HG02798 (cell line): Measurements from ENCODE around the gene GRK3.

ENCODE experiments used
- ATAC-seq: cut with Tn5 transposase; IDR thresholded peaks from one replicate; pipeline ENCODE4 v1.9.1; 2021; ENCODE audit warnings: mild to moderate bottlenecking; ENCODE audit not compliant: unreplicated experiment, poor library complexity

Gene GRK3

GRCh38 chr22:25714739-25715138 lies 150.3 kb downstream of the GRK3 start:
- no peak for ATAC-seq

DNA sequence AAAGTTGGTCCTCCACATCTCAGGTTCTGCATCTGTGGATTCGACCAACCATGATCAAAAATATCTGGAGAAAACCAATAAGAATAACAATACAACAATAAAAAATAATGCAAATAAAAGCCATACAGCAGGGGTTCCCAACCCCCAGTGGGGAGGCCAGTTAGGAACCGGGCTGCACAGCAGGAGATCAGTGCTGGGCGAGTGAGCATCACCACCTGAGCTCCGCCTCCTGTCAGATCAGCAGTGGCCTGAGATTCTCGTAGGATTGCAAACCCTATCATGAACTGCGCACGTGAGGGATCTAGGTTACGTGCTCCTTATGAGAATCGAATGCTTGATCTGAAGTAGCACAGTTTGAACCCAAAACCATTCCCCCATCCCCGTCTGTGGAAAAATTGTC lies 152.2 kb downstream of the GRK3 start:
- no peak for ATAC-seq

GRCh38 chr22:25718135-25718840 lies 153.8 kb downstream of the GRK3 start:
- no peak for ATAC-seq

DNA sequence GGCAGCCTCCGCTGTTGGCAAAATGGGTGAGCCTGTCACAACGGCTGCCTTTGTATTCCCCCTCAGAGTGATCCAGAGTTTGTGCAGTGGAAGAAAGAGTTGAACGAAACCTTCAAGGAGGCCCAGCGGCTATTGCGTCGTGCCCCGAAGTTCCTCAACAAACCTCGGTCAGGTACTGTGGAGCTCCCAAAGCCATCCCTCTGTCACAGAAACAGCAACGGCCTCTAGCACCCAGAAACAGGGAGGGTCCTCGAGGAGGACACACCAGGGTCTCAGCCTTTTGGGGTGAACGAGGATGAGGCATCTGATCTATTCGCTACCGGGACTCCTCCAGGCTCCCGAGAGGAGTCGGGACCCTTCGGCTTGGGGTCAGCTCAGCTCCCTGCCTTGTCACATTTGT lies 157.7 kb downstream of the GRK3 start:
- ATAC-seq, result no peak

DNA sequence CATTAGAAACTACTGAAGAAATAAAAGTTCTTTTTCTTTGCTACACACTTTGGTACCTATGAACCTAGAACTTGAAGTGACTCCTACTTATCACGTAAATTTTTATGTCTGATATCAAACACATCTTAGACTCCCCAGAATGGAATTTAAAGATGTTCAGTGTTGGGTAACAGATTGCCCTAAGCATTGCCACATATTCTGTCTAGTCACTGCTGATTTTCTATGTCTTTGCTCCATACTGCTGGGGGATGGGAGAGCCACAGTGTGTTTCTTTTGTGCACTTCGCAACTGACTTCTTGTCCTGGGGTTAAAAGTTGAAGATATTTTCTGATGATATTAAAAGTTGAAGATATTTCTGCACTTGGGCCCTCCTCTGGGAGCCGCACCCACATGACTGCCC lies 158.2 kb downstream of the GRK3 start:
- no peak for ATAC-seq

- ATAC-seq, result no peak
These were observed 161.8 kb downstream of the GRK3 start for GRCh38 chr22:25726241-25726640.

DNA sequence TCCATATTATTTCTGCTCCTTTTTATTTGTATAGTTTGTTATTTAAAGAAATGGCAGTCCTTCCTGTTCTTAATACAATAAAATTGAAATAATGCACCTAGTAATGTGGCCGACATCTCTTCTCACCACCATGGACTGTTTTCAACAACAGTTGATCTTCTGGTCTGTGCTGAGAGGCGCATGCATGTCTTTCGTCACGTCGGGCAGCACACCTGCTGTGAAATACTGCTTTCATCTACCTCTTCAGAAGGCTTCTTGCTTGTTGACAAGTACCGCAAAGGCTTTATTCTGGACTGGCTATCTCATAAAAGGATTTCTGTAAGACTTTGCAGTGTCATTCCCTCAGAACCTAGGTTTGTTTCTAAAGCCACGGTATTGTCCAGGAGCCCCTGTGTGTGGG lies 163.6 kb downstream of the GRK3 start:
- ATAC-seq, result no peak

- ATAC-seq, result no peak
These were observed 164.8 kb downstream of the GRK3 start for GRCh38 chr22:25729016-25729995.

DNA sequence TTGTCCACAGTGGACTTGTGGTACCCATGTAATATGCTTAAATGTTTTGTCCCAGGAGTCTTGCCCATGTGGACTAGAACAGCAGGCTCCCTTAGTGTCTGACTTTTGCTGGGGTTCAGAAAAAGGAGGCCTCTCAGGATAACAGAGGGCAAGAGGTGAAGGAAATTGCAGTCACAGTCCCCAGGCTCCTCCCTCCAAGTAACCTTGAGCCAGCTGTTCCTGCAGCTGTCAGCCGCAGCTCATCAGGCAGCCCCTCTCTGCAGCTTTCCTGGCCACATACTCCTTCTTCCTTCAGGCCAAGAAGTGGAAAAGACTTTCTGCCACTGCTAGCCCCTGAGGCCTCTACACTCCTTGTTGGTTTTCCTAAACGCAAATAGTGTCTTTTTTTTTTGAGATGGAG lies 171.2 kb downstream of the GRK3 start:
- no peak for ATAC-seq

DNA sequence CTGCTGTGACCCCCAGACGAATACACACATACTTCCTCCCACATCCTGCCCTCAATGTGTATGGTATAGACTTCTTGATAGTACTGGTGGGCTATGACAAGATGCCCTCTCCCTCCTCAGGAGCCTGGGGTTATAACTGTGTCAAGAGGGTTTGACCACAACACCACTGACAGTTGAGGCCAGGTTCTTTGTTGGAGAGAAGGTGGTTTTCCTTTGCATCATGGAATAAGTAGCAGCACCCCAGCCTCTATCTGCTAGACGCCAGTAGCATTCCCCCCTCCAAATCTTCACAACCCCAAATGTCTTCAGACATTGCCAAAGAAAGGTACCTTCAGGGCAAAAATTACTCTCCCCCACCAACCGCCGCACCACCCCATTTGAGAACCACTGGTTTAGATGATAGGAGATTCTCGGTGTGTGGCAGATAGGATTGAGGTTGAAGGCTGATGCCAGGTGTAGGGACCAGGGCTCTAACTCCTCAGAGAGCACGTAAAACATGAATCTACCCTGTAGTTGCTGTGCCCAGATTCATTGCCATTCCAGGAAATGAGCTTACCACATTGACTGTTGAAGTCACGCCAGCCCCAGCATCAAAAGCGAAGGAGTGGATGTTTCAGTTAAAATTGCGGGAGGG lies 172.0 kb downstream of the GRK3 start:
- ATAC-seq, result no peak

DNA sequence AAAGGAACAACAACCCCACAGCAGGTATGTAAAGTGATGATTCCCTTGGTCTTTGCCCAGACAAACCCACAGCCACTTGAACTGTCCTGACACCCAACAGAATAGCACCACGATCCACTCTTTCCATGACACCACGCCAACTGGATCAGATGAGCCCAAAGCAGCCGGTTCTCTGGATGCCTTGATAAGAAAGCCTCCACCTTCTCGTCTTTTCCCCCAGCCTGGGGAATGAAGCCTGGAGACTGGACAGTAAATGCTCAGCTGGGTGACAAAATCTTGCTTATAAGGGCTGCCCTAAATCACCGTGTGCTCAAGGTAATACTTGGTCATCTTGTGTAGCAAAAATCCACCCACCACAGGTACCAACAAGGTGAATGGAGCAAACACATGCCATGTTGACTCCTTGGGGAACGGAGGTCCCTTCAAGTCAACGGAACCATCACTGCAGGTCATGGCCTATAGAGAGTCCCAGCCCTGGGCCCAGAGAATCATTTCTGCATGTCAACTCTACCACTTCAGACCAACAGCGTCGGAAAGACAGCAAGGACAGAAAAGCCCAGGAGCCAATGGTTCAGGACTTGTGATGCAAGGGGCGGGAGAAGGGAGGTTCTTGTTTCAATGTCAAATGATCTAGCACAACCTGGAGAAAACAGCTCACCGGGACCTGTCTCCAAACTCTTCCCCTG lies 175.3 kb downstream of the GRK3 start:
- no peak for ATAC-seq

- no peak for ATAC-seq
These were observed 177.5 kb downstream of the GRK3 start, which contains the start of gene MYO18B for GRCh38 chr22:25741692-25742626. TSS of gene MYO18B (plus strand) at chr22:25742188. CDS start at chr22:25761093, 18,905 bp downstream.

- ATAC-seq, result no peak
These were observed 178.6 kb downstream of the GRK3 start for GRCh38 chr22:25742918-25743708.

DNA sequence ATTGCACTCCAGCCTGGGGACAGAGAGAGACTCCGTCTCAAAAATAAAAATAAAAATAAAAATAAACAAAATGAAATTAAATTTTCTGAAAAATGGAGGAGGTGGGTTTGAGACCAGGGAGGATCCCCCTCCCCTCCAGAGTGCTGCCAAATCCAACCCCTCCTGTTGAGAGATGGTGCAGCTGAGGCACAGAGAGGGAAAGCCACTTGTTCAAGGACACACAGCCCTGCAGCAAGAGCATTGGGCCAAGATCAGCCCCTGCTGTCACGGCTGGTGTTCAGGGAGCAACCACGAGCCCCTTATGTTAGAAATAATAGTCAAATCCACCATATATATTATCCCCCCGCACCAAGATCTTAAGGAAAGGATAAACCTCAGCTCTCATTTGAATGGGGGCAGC lies 180.2 kb downstream of the GRK3 start:
- no peak for ATAC-seq

DNA sequence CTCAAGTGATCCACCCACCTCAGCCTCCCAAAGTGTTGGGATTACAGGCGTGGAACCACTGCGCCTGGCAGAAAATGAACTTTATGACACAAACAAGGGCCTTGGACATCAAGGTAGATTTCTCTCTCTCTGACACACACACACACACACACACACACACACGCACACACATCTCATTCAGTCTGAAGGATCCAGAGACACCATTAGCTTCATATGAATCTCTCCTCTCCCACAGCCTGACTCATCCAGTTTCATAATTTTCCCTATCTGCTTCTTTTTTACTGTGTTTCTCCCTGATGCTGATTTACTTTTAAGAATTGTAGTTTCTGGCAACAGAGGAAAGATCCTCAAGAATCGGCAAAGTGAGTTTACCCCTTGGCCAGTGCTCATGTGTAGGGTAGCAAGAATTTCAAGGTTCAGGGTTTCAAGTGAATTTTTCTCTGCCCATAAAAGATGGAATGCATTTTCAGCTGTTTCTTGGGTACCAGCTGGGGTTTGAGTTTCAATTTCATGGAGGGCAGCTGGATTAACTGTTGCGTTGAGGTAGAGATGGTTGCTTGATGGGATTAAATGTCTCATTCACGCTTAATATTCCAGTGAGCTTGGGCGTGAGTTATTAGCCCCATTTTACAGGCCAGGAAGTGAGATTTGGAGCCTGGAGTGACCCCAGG lies 181.0 kb downstream of the GRK3 start:
- no peak for ATAC-seq

GRCh38 chr22:25746012-25746373 lies 181.5 kb downstream of the GRK3 start:
- no peak for ATAC-seq

- ATAC-seq, result no peak
These were observed 182.9 kb downstream of the GRK3 start for GRCh38 chr22:25747245-25747944.
